HuH-7 (cell line): ENCODE results near the gene CEP192.

Experiments
- DNase-seq: peaks from one replicate; pipeline ENCODE4 v3.0.0; 2011; ENCODE audit warnings: low spot score

The CEP192 gene

DNA sequence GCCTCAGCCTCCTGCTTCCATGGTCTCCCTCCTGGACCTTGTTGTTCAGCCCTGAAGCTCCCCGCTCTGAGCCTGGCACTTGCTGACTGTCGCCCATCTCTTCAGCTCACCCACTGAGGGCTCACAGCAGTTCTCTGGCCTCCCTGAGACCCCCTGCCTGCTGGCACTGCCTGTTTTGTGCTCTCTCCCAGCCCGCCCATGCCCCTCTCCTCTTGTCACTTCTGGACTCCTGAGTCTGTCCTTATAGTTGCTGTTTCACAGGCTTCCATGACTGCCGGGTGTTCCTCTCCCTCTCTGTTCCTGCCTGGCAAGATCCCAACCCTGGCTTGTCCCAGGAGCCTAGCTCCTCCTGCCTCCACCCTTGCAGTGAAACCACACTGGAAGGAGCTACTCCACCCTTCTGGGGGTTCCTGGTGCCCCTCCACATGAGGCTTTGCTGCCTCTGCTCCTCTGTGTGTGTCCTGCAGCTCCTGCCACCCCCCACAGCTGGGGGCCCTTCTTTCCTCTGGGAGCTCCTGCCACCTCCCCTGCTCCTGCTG is 110.6 kb downstream of the CEP192 start:
- no peak for DNase-seq

- DNase-seq, result peak; percentile 26
Measured at GRCh38 chr18:13103366-13103765, 112.2 kb downstream of the CEP192 start.

- no peak for DNase-seq
Measured at GRCh38 chr18:13105059-13105458, 113.9 kb downstream of the CEP192 start.

- DNase-seq, result no peak
Measured at GRCh38 chr18:13107074-13107473, 115.9 kb downstream of the CEP192 start.

GRCh38 chr18:13108330-13108729 is 117.2 kb downstream of the CEP192 start:
- no peak for DNase-seq

GRCh38 chr18:13110559-13110958 is 119.4 kb downstream of the CEP192 start:
- no peak for DNase-seq

GRCh38 chr18:13112982-13113381 is 121.8 kb downstream of the CEP192 start:
- peak; percentile 84 for DNase-seq

GRCh38 chr18:13120255-13120654 is 129.1 kb downstream of the CEP192 start:
- DNase-seq, result no peak

GRCh38 chr18:13120983-13121441 is 129.8 kb downstream of the CEP192 start:
- no peak for DNase-seq

- no peak for DNase-seq
Measured at GRCh38 chr18:13124411-13124810, 133.2 kb downstream of the CEP192 start.

DNA sequence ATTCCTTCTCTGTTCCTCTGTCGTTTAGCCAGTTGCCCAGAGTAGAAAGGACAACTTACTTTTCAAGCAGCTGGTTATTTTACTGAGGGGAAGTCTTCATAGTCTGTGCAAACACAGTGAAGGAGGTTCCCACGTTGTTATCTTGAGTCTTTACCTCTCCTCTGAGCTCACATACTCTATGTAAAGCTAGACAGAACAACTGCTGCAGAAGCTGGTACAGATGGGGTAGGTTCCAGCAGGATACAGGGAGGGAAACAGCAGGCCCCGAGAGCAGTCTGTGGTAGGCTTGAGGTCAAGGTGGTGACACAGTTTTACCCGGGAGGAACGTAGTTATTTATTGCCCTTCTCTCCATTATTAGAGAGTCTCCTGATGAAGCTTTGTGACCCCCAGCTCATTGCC is 134.0 kb downstream of the CEP192 start:
- no peak for DNase-seq

DNA sequence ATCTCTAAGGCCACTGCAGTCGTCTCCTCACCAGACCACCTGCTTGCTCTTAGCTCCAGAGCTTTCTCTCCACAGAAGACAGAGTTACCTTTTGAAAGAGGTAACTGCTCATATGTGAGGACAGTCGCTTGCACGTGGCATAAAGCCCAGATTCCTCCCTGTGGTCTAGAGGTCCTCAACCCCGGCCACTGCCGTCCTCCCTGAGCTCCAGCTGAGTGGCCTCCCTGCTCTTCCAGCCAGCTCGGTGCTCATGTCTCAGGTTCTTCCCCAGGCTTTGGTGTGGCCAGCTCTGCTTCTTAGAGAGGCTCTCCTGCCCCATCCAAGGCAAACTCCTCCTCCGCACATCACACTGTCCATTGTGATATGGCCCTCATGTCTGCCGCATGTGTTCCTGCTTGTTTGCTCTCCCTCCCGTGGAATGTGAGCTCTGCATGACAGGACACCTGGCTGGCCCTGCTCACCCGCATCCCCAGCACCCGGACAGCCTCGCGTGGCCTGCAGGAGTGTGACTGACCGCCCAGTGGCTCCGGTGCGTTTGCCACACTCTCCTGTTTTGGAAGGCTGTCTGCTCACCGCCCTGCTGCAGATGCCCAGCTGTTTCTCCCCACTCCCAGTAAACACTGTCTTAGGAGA is 135.9 kb downstream of the CEP192 start:
- no peak for DNase-seq

DNA sequence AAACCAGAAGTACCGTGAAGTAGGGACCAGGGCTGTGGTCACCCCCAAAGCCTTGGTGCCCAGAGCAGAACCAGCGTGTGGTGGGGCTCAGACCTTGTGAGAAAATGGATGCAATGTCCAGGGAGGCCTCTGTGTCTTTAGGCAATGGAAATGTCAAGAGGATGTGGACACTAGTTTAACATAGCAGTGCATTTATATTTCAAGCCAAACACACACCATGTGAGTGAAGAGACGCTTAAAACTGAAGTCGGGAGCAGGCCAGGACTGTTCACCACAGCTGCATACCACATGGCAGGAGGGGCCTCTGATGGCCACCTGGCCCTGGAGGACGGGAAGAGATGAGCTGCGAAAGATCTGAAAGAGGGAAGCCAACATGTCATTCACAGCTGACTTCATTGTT is 140.1 kb downstream of the CEP192 start:
- DNase-seq, result no peak

GRCh38 chr18:13134551-13135401 is 143.6 kb downstream of the CEP192 start:
- no peak for DNase-seq

GRCh38 chr18:13136056-13136903 is 145.1 kb downstream of the CEP192 start:
- DNase-seq, result peak; percentile 71

DNA sequence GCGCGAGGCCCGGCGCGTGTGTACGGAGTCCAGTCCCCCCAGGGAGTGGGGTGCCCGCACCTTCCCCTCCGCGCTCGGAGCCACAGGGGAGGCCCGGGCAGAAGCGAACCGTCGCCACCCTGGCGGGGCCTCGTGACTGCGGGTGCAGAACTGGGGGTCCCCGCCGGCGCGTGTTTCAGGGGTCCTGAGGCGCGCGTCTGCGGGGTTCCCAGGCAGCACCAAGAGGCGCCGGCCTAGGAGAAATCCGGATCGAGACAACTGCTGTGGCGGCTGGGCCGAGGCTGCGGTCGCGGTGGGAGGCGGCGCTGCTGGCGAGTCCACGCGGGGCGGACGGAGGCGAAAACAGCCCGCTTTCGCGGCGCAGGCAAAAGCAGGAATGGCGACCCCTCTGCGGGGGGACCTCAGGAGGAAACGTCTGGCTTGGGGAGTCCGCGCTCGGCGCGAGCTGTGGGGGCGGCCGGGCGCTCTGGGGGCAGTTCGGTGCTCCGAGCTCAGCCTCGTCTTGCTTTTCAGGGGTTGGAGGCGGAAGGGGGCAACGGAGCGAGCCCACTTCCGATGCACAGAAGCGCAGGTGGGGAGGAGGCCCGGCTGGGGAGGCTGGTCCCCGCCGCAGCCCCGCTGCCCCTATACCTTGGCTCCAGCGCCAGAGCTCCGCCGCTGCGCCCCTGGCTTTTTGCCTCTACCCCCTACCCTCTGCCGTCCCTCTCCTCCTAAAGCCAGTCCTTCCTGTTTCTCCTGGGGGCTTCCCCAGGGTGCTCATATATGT is 145.9 kb downstream of the CEP192 start:
- peak; percentile 68 for DNase-seq

DNA sequence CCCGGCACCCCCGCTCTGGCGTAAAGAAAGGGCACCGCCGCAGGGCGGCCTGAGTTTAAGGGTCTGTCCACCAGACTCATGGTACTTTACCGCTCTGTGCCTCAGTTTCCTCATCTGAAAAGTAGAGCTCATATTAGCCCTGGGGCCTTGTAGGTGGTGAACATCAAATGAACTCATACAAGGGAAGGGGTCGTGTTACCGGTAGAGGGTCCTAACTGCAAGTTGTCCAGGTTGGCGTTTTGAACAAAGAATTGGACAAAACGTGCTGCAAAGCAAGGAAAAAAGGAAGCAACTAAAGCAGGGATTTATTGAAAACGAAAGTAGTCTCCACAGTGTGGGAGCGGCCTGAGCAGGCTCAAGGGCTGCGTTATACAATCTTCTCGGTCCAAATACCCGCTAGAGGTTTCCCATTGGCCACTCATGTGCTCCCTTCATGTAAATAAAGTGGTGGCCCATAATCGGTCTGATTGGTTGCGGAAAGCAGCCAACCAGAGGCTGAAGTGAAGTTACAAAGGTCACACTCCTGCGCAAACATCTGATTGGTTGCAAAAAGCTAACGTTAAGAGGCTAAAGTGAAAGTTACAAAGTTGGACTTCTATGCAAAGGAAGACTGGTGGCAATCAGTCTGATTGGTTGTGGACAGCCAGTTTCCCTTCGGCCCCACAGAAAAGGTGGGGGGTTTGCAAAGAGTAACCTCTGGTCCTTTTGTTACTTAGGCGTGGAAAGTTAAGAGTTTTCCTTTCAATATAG is 146.7 kb downstream of the CEP192 start:
- peak; percentile 100 for DNase-seq

- no peak for DNase-seq
Measured at GRCh38 chr18:13138420-13139139, 147.4 kb downstream of the CEP192 start.

DNA sequence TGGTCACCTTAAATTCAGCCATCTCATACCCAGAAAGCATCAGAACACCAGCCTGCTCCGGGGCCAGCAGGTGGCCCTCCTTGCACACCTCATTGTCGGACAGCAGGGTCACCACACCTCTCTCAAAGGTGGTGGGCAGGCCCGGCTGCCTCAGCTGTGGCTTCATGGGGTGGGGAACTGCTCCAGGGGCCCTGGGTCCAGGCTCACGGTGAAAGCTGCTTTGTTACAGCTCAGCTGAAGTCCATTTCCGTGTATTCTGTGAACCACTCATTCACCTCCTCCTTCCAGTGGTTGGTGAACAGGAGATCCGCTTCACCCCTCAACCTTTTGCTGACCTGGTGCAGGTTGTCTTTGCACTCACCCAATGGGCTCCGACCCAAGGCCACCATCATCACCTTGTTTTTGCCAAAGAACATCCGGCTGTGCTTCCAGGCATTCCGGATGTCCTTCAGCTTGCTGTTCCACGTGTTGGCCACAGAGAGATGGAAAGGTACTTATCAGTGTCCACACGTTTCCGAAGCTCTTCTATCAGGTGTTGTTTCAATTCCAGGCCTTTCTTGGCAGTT is 148.8 kb downstream of the CEP192 start:
- DNase-seq, result peak; percentile 78

DNA sequence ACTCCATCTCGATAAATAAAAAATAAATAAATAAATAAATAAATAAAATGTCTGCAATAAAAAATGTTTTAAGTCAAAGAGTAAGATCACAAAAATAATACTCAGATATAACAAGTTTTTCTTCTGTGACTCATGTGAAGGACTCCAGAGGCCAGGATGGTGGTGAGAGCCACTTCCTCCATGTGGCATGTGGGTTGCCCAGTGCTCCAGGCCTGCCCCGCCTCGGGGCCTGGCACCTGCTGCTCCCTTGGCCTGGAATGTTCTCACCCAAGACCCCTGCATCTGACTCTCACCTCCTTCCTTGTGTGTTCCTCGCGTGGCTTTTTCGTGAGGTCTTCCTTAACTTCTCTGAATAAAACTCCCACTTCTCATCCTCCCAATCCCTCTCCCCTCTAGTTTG is 150.0 kb downstream of the CEP192 start:
- no peak for DNase-seq
